GM21447 (cell line): ENCODE results near the gene RXRA.

Experiments used
- ATAC-seq: cut with Tn5 transposase; IDR thresholded peaks from one replicate; pipeline ENCODE4 v1.9.1; 2021; ENCODE audit not compliant: unreplicated experiment

The RXRA gene

DNA sequence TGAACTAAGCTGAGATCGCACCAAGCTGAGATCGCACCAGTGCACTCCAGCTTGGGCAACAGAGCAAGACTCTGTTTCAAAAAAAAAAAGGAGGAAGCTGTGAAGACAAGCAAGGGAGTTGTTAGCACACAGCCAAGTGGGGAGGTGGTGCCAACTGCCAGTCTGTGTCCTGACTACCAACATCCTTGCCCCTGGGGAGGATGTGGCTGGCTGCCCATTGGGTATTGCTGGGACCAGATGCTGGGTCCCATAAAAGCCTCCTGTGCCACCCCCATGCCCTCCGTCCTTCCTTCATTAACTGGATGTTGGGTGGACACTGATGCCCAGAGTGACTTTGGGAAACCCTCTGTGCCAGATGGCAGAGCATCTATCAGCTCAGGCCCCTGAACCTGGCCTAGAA is 158.2 kb downstream of the RXRA start:
- ATAC-seq = no peak

DNA sequence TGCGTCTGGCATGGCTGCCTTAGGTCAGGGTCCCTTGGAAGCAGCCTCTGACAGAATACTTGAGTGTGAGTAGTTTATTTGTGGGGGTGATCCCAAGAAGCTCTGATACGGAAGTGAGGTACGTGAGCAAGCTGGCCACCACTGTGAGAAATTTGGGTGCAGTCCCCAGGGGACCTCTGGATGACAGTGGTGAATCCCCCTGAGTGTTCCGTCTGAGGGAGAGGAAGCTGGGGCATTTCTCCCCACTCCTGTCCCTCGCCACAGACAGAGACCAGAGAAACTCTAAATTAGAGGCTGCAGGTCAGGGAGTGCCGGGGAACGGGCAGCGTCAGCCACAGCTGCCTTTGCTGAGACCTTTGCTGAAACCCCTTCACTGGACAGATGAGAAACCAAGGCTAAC is 159.4 kb downstream of the RXRA start:
- ATAC-seq = no peak

DNA sequence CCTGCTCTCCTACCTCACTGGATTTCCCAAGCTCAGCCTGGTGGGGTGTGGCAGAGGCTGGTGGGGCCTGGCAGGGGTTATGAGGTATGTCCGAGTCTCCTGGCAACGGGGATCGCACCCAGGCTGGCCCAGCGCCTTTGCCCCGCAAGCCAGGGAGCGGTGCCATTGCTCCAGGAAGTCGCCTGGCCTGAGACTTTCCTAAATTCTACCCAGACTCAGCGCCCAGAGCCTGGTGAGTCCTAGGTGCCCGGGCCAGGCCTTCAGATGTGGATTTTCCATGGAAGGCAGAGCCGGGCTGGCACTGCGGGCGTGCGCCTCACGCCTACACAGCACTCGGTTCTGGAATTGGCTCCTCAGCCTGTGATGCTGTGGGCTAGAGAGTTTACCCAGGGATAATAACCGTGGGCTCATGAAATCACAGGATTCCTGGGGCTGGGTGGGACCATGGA is 159.9 kb downstream of the RXRA start:
- ATAC-seq = no peak

DNA sequence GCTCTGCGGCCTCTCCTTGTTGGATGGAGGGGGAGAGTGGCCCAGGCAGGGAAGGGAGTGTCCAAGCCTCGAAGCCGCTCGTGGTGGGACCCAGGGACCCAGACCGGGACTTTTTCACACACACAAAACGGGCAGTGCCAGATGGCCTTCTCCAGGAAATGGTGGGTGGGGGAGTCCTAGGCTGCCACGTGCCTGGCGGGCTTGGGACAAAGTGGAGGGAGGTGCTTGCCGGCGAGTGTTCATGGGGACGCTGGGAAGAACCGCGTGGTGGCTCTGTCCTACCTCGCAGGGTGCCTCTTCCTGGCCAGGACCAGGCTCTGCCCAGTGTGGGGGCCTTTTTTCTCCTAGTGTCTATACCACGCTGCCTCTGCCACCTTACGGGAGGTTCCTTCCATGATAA is 160.3 kb downstream of the RXRA start:
- ATAC-seq = no peak
